GM12801 (cell line): ENCODE measurements around the gene LRP1-AS.

Experiments used
- TF ChIP-seq, protein P1 (sequence below): IDR thresholded peaks from one replicate; pipeline ENCODE4 v1.5.1; 2011; ENCODE audit warnings: control low read depth; ENCODE audit not compliant: insufficient read length; ENCODE audit errors: extremely low read depth

LRP1-AS gene

DNA sequence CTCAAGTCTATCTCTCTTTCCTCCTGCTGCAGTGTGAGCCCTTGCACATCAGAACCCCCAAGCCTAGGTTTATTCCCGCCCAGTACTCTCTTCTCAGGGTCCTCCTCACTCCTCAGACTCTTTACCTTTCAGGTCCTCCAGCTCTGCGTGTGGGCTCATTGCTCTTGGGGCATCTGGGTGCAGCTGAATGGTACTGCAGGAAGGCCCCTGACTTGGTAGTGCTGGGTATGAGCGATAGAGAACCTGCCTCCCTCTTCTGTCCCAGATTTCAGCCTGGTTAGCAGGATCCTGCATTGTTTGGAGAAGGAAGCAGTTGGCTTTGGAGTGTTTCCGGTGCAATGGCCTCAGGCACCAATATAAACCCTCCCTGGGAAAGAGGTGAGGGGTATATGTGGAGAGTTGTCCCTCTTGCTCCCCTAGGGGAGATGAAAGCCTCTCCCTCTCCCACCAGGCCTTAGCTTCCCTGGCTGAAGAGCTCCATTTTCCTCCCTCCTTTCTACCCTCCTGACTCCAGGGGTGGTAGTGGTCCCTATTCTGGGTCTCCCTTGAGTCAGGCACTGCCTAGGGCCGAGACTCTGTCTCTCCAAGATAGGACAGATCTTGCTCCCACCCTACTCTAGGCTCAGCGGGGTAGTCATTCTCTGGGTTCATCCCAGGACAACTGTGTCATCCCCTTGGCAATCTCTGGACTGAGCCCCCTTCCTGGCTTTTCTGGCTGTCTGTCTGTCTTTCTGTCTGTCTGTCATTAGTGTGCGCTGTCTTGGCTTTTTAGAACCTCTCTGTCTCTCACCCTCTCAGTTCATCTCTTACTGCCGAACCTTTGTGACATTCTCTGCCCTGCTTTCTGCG, 15.3 kb downstream of the LRP1-AS start:
- TF ChIP-seq, protein P1, sequence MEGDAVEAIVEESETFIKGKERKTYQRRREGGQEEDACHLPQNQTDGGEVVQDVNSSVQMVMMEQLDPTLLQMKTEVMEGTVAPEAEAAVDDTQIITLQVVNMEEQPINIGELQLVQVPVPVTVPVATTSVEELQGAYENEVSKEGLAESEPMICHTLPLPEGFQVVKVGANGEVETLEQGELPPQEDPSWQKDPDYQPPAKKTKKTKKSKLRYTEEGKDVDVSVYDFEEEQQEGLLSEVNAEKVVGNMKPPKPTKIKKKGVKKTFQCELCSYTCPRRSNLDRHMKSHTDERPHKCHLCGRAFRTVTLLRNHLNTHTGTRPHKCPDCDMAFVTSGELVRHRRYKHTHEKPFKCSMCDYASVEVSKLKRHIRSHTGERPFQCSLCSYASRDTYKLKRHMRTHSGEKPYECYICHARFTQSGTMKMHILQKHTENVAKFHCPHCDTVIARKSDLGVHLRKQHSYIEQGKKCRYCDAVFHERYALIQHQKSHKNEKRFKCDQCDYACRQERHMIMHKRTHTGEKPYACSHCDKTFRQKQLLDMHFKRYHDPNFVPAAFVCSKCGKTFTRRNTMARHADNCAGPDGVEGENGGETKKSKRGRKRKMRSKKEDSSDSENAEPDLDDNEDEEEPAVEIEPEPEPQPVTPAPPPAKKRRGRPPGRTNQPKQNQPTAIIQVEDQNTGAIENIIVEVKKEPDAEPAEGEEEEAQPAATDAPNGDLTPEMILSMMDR, result no peak

DNA sequence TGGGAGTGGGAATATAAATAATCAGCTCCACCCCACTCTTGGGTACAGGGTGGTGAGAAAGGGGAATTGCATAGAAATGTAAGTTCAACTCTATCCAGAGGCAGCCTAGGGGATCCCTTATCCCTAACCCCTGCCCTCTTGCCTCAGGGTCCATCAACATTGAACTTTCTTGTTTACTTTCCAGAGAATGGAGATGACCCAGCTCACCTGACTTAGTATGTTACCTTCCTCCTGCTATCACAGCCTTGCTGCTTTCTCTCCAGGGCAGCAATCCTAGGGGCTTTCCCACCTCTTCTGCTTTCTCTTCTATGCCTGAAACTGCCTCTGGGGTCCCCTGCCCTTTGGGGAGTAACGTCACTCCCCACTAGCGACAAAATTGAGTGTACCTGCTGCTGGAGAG, 16.5 kb downstream of the LRP1-AS start:
- TF ChIP-seq, protein P1, result no peak

DNA sequence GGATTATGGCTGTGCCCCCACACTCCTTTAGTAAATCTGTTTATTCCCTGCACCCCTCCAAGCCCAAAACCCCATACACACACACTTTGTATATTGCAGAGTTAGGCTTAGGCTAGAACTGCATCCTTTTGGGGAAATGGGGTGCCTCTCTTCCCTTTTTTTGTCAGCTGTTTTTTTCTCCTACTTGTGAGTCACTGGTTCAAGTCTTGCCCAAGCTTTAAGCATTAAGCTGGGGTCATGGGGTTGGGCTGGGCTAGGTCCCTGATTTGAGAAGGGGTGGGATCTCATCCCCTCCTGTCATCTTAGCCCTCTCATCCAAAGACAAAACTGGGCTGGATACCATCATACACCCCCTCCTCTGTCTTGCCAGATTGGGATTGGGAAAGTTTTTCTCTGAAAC, 17.5 kb downstream of the LRP1-AS start:
- TF ChIP-seq, protein P1, result no peak

DNA sequence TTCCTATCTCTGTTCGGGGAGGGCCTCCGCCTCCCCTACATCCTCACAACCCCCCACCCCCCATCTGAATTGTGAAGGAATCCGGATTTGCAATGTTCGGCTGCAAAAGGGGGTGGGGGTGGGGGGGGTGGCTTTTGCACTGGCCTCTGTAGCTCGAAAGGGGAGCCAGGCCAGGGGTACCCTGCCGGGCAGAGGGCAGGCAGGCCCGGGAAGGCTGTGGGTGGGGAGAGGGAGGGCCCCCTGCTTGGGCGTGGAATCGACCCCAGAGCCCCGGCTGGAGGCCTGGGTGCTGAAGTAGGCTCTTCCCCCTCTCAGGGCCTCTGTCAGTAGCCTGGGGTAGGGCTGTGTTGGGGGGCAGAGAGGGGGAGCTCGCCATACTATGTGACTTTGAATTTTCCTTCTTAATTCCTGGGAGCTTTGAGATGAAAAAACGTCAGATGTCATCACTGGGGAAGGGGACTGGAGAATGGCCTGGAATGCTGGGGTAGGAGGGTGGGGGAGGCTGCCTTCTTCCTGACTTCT, 18.0 kb downstream of the LRP1-AS start:
- TF ChIP-seq, protein P1, result no peak

DNA sequence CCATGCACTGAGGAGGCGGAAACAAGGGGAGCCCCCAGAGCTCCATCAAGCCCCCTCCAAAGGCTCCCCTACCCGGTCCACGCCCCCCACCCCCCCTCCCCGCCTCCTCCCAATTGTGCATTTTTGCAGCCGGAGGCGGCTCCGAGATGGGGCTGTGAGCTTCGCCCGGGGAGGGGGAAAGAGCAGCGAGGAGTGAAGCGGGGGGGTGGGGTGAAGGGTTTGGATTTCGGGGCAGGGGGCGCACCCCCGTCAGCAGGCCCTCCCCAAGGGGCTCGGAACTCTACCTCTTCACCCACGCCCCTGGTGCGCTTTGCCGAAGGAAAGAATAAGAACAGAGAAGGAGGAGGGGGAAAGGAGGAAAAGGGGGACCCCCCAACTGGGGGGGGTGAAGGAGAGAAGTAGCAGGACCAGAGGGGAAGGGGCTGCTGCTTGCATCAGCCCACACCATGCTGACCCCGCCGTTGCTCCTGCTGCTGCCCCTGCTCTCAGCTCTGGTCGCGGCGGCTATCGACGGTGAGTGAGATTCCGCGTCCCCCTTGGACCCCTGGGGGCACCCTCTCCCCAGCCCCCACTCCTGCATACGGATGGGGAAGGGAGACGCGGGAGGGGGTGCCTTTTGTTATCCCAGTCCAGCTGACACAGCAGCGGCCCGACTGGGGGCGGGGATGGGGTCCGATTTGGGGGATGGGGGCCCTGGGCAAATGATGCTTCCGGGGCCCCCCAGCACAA, 18.7 kb downstream of the LRP1-AS start:
- TF ChIP-seq, protein P1, result no peak

DNA sequence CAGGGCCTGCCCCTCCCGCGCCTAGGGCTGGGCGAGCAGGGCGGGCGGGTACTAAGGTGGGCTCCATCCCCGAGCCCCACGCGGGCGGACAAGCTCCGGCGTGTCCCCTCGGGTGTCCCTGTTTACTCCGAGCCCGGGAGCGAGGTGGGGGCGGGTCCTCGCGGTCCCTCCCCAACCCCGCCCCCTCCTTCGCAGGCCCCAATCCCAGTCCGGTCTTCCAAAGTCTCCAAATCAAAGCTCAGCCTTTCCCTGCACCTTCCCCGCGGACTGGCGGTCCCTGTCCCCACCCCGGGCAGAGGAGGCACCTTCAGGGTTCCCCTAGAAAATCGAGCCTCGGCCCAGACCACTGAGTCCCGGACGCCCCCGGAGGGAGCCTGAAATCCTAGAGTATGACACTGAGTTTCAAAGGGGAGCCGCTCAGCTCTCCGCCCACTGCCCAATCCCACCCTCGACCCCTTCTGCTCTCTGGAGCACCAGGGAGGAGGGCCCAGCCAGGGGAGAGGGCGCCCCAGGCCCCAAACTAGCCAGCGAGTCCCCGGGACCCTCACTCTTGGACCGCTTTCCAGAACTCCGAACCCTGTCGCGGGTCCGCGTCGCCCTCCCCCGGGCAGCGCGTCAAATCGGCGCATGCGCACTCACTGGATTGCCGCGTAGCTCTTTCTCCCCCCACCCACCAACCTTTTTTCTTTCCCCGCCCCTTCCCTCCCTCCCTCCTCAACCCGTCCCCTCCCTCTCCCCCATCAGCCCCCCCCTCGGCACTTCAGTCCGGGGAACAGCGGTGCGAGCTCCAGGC, 19.5 kb downstream of the LRP1-AS start, which contains the start of gene LRP1:
Gene LRP1 (plus strand): TSS at position 758 of the 793 bp plus-strand sequence. CDS start 482 bp downstream, outside the sequence.
- TF ChIP-seq, protein P1, result no peak
